Brain microvascular endothelial cell (primary cell): ENCODE data around the gene NAA10.

Experiments used
- DNase-seq: peaks from one replicate; pipeline ENCODE4 v3.0.0-alpha.2; 2020
- H3K27ac ChIP-seq: fragments of 250-450 bp; sonication (Bioruptor Pico); 2 replicates; pipeline ENCODE4 v1.5.1; 2020; ENCODE audit warnings: mild to moderate bottlenecking, moderate library complexity
- H3K27me3 ChIP-seq: fragments of 250-450 bp; sonication (Bioruptor Pico); replicated peaks from 2 replicates; pipeline ENCODE4 v1.5.1; 2020; ENCODE audit warnings: mild to moderate bottlenecking
- H3K36me3 ChIP-seq: fragments of 250-450 bp; sonication (Bioruptor Pico); replicated peaks from 2 replicates; pipeline ENCODE4 v1.5.1; 2020; ENCODE audit warnings: mild to moderate bottlenecking
- H3K4me3 ChIP-seq: 2 replicates; pipeline ENCODE4 v1.5.1; 2011; ENCODE audit warnings: low read depth, mild to moderate bottlenecking, control low read depth, low read length, moderate library complexity
- in situ Hi-C: cut with HindIII; loops from 2 replicates; pipeline ENCODE4 v1.10.0; 2017; ENCODE audit warnings: low sequenced_read_pairs, low pct_ligation_motif_present
- TF ChIP-seq, protein P1 (sequence below): IDR thresholded peaks from 2 replicates; pipeline ENCODE4 v1.5.1; 2011; ENCODE audit warnings: low read depth, mild to moderate bottlenecking, moderate library complexity, low read length, control low read depth, inconsistent platforms; ENCODE audit errors: missing control alignments

Gene NAA10

DNA sequence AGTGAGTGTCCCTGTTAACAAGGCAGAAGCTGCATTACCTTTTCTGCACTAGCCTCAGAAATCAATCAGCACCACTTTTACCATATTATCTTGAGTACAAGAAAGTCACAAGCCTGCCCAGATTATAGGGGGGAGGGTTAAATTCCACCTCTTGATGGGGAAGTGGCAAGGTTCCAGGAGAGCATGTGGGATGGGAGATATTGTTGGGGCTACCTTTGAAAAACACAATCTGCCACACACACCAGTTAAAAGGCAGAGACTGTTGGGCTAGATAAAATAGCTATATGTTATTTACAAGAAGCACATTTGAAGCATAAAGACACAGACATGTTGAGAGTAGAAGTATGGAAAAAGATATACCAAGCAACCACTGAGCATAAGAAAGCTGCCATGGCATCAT is 36.9 kb downstream of the NAA10 start:
- Histone ChIP-seq H3K4me3 (no peak overlapping the region), H3K27me3 (no peaks in the 10 kb centered on the region), H3K27ac (no peak overlapping the region), H3K36me3 (no peaks in the 10 kb centered on the region)
- in situ Hi-C loops: no loop called here
- DNase-seq: no peak
- TF ChIP-seq, protein P1, sequence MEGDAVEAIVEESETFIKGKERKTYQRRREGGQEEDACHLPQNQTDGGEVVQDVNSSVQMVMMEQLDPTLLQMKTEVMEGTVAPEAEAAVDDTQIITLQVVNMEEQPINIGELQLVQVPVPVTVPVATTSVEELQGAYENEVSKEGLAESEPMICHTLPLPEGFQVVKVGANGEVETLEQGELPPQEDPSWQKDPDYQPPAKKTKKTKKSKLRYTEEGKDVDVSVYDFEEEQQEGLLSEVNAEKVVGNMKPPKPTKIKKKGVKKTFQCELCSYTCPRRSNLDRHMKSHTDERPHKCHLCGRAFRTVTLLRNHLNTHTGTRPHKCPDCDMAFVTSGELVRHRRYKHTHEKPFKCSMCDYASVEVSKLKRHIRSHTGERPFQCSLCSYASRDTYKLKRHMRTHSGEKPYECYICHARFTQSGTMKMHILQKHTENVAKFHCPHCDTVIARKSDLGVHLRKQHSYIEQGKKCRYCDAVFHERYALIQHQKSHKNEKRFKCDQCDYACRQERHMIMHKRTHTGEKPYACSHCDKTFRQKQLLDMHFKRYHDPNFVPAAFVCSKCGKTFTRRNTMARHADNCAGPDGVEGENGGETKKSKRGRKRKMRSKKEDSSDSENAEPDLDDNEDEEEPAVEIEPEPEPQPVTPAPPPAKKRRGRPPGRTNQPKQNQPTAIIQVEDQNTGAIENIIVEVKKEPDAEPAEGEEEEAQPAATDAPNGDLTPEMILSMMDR: no peak

DNA sequence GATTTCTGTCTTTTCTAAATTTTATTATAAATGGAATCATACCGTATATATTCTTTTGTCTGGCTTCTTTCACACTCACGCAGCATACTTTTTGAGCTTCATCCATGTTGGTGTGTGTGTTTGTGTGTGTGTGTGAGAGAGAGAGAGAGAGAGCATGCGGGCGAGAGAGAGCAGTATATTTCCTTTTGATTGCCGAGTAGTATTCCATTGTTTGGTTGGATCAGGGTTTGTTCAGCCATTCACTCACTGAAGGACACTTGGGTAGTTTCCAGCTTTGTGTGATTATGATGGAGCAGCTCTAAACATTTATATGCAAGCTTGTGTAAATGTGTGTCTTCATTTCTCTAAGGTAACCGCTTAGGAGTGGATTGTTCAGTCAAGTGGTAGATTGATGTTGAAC is 45.7 kb downstream of the NAA10 start:
- H3K36me3 ChIP-seq: no peaks in the 10 kb centered on the region
- H3K4me3 ChIP-seq: no peak overlapping the region
- in situ Hi-C loops: no loop called here
- TF ChIP-seq, protein P1: no peak
- no peak overlapping the region for H3K27ac ChIP-seq
- no peak for DNase-seq
- H3K27me3 ChIP-seq: peaks cover 12% of the 10 kb centered on the region

DNA sequence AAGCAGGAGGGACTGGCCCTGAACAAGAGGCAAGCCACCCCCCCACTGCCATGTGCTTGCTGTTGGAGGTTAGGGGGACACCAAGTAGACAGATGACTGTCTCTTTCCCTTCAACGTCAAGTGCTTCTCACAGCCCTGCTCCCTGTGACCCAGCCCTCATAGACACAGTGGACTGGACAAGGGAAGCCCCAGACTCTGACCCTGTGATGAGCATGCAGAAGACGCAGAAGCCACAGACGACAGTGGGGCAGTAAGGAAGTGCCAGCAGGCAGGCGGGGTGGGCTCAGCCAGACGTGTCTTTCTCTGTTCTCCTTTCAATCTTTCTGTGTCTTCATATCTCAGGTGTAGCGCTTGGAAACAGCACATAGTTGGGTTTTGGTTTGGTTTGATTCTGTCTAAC is 46.5 kb downstream of the NAA10 start:
- peaks cover 12% of the 10 kb centered on the region for H3K27me3 ChIP-seq
- TF ChIP-seq, protein P1: no peak
- no peak overlapping the region for H3K4me3 ChIP-seq
- no peak overlapping the region for H3K27ac ChIP-seq
- DNase-seq: no peak
- no peaks in the 10 kb centered on the region for H3K36me3 ChIP-seq
- in situ Hi-C loops: no loop called here

DNA sequence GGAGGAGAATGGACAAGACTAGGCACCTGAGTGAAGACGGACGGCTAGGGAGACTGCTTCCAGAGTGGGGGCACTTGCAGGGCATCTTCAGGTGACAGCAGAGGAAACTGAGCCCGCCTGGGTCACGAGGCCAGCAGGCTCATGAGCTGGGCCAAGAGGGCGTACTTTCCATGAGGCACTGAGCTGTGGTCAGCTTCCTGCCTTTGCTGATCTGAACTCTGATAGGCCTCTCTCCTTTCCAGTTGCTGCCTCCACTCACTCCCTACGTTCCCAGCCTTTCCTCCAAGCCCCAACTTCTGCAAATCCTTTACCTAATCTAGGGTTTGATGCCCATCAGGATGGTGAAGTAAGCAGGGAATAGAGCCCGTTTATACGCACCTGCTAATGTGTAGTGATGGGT is 47.5 kb downstream of the NAA10 start:
- TF ChIP-seq, protein P1: no peak
- no peak for DNase-seq
- Histone ChIP-seq H3K27me3 (peaks cover 12% of the 10 kb centered on the region), H3K4me3 (no peak overlapping the region), H3K27ac (no peak overlapping the region), H3K36me3 (no peaks in the 10 kb centered on the region)
- in situ Hi-C loops: no loop called here

DNA sequence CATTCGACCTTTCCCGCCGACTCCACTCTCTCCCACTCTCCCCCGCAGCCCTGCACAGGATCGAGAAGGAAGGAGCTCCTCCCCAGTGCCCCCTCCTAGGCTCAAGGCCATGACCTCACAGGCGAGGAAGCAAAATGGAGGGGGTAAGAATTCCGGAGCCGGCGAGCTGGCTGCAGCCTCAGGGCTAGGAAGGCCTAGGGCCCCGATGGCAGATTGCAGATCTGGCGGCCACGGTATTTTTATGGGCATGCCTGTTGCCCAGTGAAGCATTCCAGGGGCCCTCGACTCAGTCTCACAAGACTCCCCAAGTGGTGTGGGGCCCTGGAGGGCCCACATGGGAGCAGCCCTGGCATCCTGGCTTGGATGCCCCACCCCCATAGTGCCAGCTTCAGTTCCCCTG is 47.9 kb downstream of the NAA10 start:
- TF ChIP-seq, protein P1: no peak
- no peak overlapping the region for H3K27ac ChIP-seq
- peaks cover 12% of the 10 kb centered on the region for H3K27me3 ChIP-seq
- no peak for DNase-seq
- no peaks in the 10 kb centered on the region for H3K36me3 ChIP-seq
- no peak overlapping the region for H3K4me3 ChIP-seq
- in situ Hi-C loops: no loop called here
